ENCODE data around the gene PUS7. TPM values are rescaled to one million over a fixed set of nuclear protein-coding genes. Genes with fewer than 3 reads are reported as not detected.

The PUS7 gene
- total RNA-seq, 1 experiment from 2014 or later, result 30.7 TPM

GRCh38 chr7:105450177-105450861 is 71.8 kb downstream of the PUS7 start:
- Histone ChIP-seq H3K4me3 (ENCODE audit: low read depth in 2 of 2, low read length in 2 of 2) (no peak overlapping the region), H3K9me3 (ENCODE audit: control insufficient read depth, insufficient read depth, low read depth, low read length) (no peaks in the 10 kb centered on the region), H3K4me1 (ENCODE audit: control insufficient read depth, insufficient read depth, low read length) (0 out of 2 replicates have a peak, but pooled peaks cover 3% of the 10 kb centered on the region), H3K36me3 (ENCODE audit: control insufficient read depth, insufficient read depth, low read length) (no peaks in the 10 kb centered on the region), H3K27me3 (ENCODE audit: control insufficient read depth, insufficient read depth, low read length) (no peaks in the 10 kb centered on the region), H3K27ac (ENCODE audit: low read length) (no peak overlapping the region)
- ATAC-seq (no peak), DNase-seq (ENCODE audit: low read depth, low spot score) (no peak)
- TF ChIP-seq CTCF (IDR thresholded peaks at IDR 0.05) (no peak), TCF7L2 (IDR thresholded peaks at IDR 0.05; ENCODE audit: low read depth, low read length) (no peak), SIN3A (IDR thresholded peaks at IDR 0.05; ENCODE audit: borderline replicate concordance, insufficient read depth, low read depth, low read length) (no peak), REST (IDR thresholded peaks at IDR 0.05; ENCODE audit: insufficient read depth in 1 of 2, low read depth in 2 of 2, low read length in 1 of 2) (no peak), POLR2AphosphoS5 (IDR thresholded peaks at IDR 0.05; ENCODE audit: low read depth, low read length) (no peak)
- BruUV-seq (replicated peaks), result no TSS peak
- in situ Hi-C loops (cut with HindIII; ENCODE audit: low pct_unique_long_range_greater_than_20kb, low sequenced_read_pairs), result no loop called here
- intact Hi-C loops (cut with micrococcal nuclease; ENCODE audit: unreplicated experiment), result no loop called here
- POLR2A ChIA-PET, result no interaction called here
- CTCF ChIA-PET, result no interaction called here

- intact Hi-C loops (cut with micrococcal nuclease; ENCODE audit: unreplicated experiment), result no loop called here
- TF ChIP-seq TCF7L2 (IDR thresholded peaks at IDR 0.05; ENCODE audit: low read depth, low read length), result no peak
- no peak for TF ChIP-seq CTCF (IDR thresholded peaks at IDR 0.05)
- no peak for TF ChIP-seq SIN3A (IDR thresholded peaks at IDR 0.05; ENCODE audit: borderline replicate concordance, insufficient read depth, low read depth, low read length)
- ChIA-PET POLR2A (no interaction called here), CTCF (no interaction called here)
- in situ Hi-C loops (cut with HindIII; ENCODE audit: low pct_unique_long_range_greater_than_20kb, low sequenced_read_pairs), result no loop called here
- ATAC-seq (no peak), DNase-seq (ENCODE audit: low read depth, low spot score) (no peak)
- Histone ChIP-seq H3K27me3 (ENCODE audit: control insufficient read depth, insufficient read depth, low read length) (no peaks in the 10 kb centered on the region), H3K4me3 (ENCODE audit: low read depth in 2 of 2, low read length in 2 of 2) (no peak overlapping the region), H3K36me3 (ENCODE audit: control insufficient read depth, insufficient read depth, low read length) (no peaks in the 10 kb centered on the region), H3K9me3 (ENCODE audit: control insufficient read depth, insufficient read depth, low read depth, low read length) (no peaks in the 10 kb centered on the region), H3K27ac (ENCODE audit: low read length) (no peak overlapping the region), H3K4me1 (ENCODE audit: control insufficient read depth, insufficient read depth, low read length) (no peaks in the 10 kb centered on the region)
- BruUV-seq (replicated peaks), result no TSS peak
Observed at GRCh38 chr7:105448181-105448580, 73.9 kb downstream of the PUS7 start.
